ENCODE data around the gene ANP32A.
A peak's percentile ranks its signal among the peaks of the same experiment; 100 is the strongest.
"Not testable (repeated sequence)": the region's sequence is repeated elsewhere in the genome, so short reads cannot be mapped to it uniquely, and the experiment has no call there.

Gene ANP32A

GRCh38 chr15:68820295-68821189 is at the start of gene ANP32A:
TSS of gene ANP32A (minus strand) at chr15:68820895. CDS start at chr15:68820751, 144 bp downstream.
- H3K4me3 Mint-ChIP-seq: peak within 1 kb of the TSS; percentile 93

GRCh38 chr15:68868296-68868695 is 47.6 kb upstream of the ANP32A start:
- Mint-ChIP-seq H3K4me1 (ENCODE audit: low read depth) (no peaks in the 10 kb centered on the region), H3K9me3 (ENCODE audit: low read depth) (peaks cover 7% of the 10 kb centered on the region), H3K27me3 (no peaks in the 10 kb centered on the region), H3K36me3 (peaks cover 3% of the 10 kb centered on the region), H3K4me3 (no peak overlapping the region), H3K27ac (no peak overlapping the region)

More at GRCh38 chr15:68820295-68821189, at the start of gene ANP32A:
- no peaks in the 10 kb centered on the region for H3K27me3 Mint-ChIP-seq
- H3K36me3 Mint-ChIP-seq: peaks cover 3% of the 10 kb centered on the region
- H3K27ac Mint-ChIP-seq: peak within 1 kb of the TSS; percentile 100
- H3K4me1 Mint-ChIP-seq (ENCODE audit: low read depth): peaks cover 37% of the 10 kb centered on the region
- no peaks in the 10 kb centered on the region for H3K9me3 Mint-ChIP-seq (ENCODE audit: low read depth)

- no peak overlapping the region for H3K27ac Mint-ChIP-seq
- H3K4me1 Mint-ChIP-seq (ENCODE audit: low read depth): no peaks in the 10 kb centered on the region
Observed at GRCh38 chr15:68862415-68862814, 41.7 kb upstream of the ANP32A start.

DNA sequence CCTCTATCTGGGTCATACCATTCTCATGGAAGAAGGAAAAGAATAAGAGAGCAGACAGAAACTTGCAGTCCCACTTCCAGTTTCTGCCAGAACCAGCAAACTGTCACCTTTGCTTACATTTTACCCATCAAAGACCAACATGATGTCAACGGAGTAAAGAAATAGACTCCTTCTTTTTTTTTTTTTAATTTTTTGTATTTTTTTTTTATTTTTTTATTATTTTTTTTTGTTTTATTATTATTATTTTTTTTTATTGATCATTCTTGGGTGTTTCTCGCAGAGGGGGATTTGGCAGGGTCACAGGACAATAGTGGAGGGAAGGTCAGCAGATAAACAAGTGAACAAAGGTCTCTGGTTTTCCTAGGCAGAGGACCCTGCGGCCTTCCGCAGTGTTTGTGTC is 38.0 kb upstream of the ANP32A start:
- peaks cover 12% of the 10 kb centered on the region for H3K9me3 Mint-ChIP-seq (ENCODE audit: low read depth)
- peaks cover 11% of the 10 kb centered on the region for H3K36me3 Mint-ChIP-seq
- H3K4me1 Mint-ChIP-seq (ENCODE audit: low read depth); H3K27me3 Mint-ChIP-seq; H3K27ac Mint-ChIP-seq; H3K4me3 Mint-ChIP-seq: not testable (repeated sequence)

More at GRCh38 chr15:68862415-68862814, 41.7 kb upstream of the ANP32A start:
- H3K9me3 Mint-ChIP-seq (ENCODE audit: low read depth): peaks cover 7% of the 10 kb centered on the region
- H3K27me3 Mint-ChIP-seq: no peaks in the 10 kb centered on the region
- peaks cover 3% of the 10 kb centered on the region for H3K36me3 Mint-ChIP-seq
- no peak overlapping the region for H3K4me3 Mint-ChIP-seq

DNA sequence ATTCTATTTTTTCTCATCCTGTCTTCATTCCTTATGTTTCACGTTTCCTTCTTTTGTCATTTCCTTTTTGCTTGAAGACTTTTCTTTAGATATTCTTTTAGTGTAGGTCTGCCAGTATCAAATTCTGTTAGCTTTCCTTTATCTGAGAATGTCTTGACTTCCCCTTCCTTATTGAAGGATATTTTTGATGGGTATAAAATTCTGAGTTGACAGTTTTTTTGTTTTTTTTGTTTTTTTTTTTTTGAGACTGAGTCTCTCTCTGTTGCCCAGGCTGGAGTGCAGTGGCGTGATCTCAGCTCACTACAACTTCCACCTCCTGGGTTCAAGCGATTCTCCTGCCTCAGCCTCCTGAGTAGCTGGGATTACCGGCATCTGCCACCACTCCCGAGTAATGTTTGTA is 36.7 kb upstream of the ANP32A start:
- not testable (repeated sequence) for H3K4me3 Mint-ChIP-seq; H3K27me3 Mint-ChIP-seq; H3K4me1 Mint-ChIP-seq (ENCODE audit: low read depth); H3K27ac Mint-ChIP-seq
- Mint-ChIP-seq H3K9me3 (ENCODE audit: low read depth) (peaks cover 12% of the 10 kb centered on the region), H3K36me3 (peaks cover 11% of the 10 kb centered on the region)

- H3K4me3 Mint-ChIP-seq: no peak overlapping the region
- H3K9me3 Mint-ChIP-seq (ENCODE audit: low read depth): peaks cover 11% of the 10 kb centered on the region
- no peaks in the 10 kb centered on the region for H3K4me1 Mint-ChIP-seq (ENCODE audit: low read depth)
- H3K36me3 Mint-ChIP-seq: peaks cover 11% of the 10 kb centered on the region
- no peak overlapping the region for H3K27ac Mint-ChIP-seq
- peaks cover 5% of the 10 kb centered on the region for H3K27me3 Mint-ChIP-seq
Observed at GRCh38 chr15:68852461-68852860, 31.8 kb upstream of the ANP32A start.

DNA sequence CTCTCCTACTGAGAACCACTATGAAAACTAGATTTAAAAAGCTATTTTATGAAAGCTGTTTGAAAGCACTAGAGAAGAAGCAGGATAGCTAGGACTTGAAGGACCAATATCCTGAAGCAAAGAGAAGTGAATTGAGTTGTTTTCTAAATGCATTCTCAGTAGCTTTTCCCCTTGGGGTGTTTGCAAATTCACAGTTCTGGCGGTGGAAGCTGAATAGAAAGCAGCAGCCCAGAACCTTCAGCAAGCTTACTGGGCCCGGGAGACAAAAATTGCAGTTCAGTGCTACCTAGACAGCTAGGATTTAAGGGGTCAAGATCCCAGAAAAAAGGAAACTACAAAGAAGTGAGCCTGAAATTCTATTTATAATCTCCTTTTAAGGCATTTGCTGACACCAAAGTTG is 31.3 kb upstream of the ANP32A start:
- Mint-ChIP-seq H3K9me3 (ENCODE audit: low read depth) (peaks cover 7% of the 10 kb centered on the region), H3K4me1 (ENCODE audit: low read depth) (no peaks in the 10 kb centered on the region), H3K4me3 (no peak overlapping the region), H3K27ac (no peak overlapping the region), H3K27me3 (peaks cover 5% of the 10 kb centered on the region), H3K36me3 (peaks cover 7% of the 10 kb centered on the region)

GRCh38 chr15:68849497-68849896 is 28.8 kb upstream of the ANP32A start:
- Mint-ChIP-seq H3K4me1 (ENCODE audit: low read depth) (no peaks in the 10 kb centered on the region), H3K36me3 (no peaks in the 10 kb centered on the region), H3K27me3 (peaks cover 16% of the 10 kb centered on the region), H3K27ac (no peak overlapping the region), H3K9me3 (ENCODE audit: low read depth) (no peaks in the 10 kb centered on the region), H3K4me3 (no peak overlapping the region)

DNA sequence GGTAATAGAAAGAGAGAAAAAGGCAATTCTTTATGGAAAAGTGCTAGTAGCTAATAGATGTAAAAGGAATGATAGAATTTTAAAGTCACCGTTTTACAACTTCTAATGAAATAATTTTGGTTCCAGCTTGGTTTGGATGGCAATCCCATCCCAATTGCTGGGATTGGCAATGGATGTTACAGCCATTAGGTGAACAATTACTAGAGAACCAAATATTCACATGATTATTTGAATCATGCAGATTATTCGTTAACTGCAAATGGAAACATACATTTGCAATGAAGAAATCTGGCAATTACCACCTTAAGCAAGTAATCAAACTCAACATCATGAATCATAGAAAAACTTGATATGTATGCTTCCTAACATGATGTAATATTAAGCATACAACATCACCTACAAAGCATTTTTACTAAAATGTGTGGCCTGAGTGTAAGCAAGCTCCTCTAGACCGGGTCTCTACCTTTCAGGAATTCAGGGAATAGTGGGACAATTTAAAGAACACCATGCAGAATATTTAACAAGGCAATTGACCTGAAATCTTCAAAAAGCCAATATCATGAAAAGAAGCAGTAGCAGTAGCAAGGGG is 26.2 kb upstream of the ANP32A start:
- Mint-ChIP-seq H3K4me1 (ENCODE audit: low read depth) (peaks cover 10% of the 10 kb centered on the region), H3K27me3 (peaks cover 28% of the 10 kb centered on the region), H3K9me3 (ENCODE audit: low read depth) (no peaks in the 10 kb centered on the region), H3K36me3 (no peaks in the 10 kb centered on the region), H3K4me3 (no peak overlapping the region), H3K27ac (no peak overlapping the region)

DNA sequence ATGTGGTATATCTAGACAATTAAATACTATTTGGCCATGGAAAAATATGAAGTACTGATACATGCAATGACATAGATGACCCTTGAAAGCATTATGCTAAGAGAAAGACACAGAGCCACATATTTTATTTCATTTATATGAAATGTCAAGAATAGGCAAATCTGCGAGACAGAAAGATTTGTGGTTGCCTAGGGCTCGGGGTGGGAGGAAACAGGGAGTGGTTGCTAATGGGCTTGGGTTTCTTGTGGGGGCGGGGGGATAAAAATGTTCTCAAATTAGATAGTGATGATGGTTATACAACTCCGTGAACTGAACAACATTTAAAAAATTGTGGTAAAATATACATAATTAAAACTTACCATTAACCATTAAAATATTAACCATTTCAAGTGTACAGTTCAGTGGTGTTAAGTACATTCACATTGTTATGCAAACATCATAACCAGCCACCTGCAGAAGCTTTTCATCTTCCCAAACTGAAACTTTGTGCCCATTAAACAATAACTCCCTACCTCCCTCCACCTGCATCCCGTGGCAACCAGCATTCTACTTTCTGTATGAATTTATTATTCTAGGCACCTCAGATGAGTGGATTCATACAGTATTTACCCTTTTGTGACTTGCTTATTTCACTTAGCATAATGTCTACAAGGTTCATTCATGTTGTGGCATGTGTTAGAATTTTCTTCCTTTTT is 24.3 kb upstream of the ANP32A start:
- H3K4me1 Mint-ChIP-seq (ENCODE audit: low read depth): peaks cover 10% of the 10 kb centered on the region
- H3K4me3 Mint-ChIP-seq: no peak overlapping the region
- H3K36me3 Mint-ChIP-seq: no peaks in the 10 kb centered on the region
- H3K27ac Mint-ChIP-seq: no peak overlapping the region
- H3K27me3 Mint-ChIP-seq: peaks cover 32% of the 10 kb centered on the region
- H3K9me3 Mint-ChIP-seq (ENCODE audit: low read depth): no peaks in the 10 kb centered on the region

GRCh38 chr15:68843425-68844311 is 23.0 kb upstream of the ANP32A start:
- no peaks in the 10 kb centered on the region for H3K9me3 Mint-ChIP-seq (ENCODE audit: low read depth)
- no peak overlapping the region for H3K27ac Mint-ChIP-seq
- peaks cover 10% of the 10 kb centered on the region for H3K4me1 Mint-ChIP-seq (ENCODE audit: low read depth)
- peak overlapping the region; percentile 73 for H3K4me3 Mint-ChIP-seq
- no peaks in the 10 kb centered on the region for H3K36me3 Mint-ChIP-seq
- H3K27me3 Mint-ChIP-seq: peaks cover 38% of the 10 kb centered on the region

GRCh38 chr15:68842958-68843357 is 22.3 kb upstream of the ANP32A start:
- no peak overlapping the region for H3K4me3 Mint-ChIP-seq

DNA sequence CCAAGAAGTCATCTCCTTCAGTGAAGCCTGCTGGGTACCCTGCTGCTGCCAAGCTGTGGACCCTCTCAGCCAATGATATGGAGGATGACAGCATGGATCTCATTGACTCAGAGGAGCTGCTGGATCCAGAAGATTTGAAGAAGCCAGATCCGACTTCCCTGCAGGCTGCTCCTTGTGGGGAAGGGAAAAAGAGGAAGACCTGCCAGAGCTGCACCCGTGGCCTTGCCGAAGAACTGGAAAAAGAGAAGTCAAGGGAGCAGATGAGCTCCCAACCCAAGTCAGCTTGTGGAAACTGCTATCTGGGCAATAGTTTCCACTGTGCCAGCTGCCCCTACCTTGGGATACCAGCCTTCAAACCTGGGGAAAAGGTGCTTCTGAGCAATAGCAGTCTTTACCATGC is 13.7 kb upstream of the ANP32A start:
- peaks cover 6% of the 10 kb centered on the region for H3K27me3 Mint-ChIP-seq
- no peak overlapping the region for H3K4me3 Mint-ChIP-seq
- peaks cover 21% of the 10 kb centered on the region for H3K4me1 Mint-ChIP-seq (ENCODE audit: low read depth)
- peaks cover 8% of the 10 kb centered on the region for H3K9me3 Mint-ChIP-seq (ENCODE audit: low read depth)
- H3K27ac Mint-ChIP-seq: no peak overlapping the region
- H3K36me3 Mint-ChIP-seq: peaks cover 6% of the 10 kb centered on the region

More at GRCh38 chr15:68842958-68843357, 22.3 kb upstream of the ANP32A start:
- Mint-ChIP-seq H3K4me1 (ENCODE audit: low read depth) (peaks cover 10% of the 10 kb centered on the region), H3K9me3 (ENCODE audit: low read depth) (no peaks in the 10 kb centered on the region), H3K27ac (no peak overlapping the region), H3K36me3 (no peaks in the 10 kb centered on the region), H3K27me3 (peaks cover 38% of the 10 kb centered on the region)

DNA sequence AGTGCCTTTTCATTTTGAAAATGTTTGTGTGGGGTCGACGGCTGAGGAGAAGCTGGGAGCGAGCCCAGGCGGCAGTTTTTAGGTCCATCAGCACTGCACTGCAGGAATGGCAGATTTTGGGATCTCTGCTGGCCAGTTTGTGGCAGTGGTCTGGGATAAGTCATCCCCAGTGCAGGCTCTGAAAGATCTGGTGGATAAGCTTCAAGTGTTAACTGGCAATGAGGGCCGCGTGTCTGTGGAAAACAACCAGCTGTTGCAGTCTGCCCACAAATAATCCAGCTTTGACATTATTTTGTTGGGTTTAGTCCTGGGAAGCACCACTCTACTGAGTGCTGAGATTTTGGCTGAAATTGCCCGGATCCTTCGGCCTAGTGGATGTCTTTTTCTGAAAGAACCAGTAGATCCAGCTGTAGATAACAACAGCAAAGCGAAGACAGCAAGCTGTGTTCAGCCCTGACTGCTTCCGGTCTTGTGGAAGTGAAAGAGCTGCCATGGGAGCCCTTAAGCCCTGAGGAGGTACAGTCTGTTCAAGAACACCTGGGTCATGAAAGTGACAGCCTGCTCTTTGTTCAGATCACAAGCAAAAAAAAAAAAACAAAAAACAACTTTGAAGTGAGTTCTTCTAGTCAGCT is 13.1 kb upstream of the ANP32A start:
- peaks cover 6% of the 10 kb centered on the region for H3K36me3 Mint-ChIP-seq
- peaks cover 4% of the 10 kb centered on the region for H3K27me3 Mint-ChIP-seq
- peaks cover 8% of the 10 kb centered on the region for H3K9me3 Mint-ChIP-seq (ENCODE audit: low read depth)
- H3K4me1 Mint-ChIP-seq (ENCODE audit: low read depth): peaks cover 23% of the 10 kb centered on the region
- no peak overlapping the region for H3K4me3 Mint-ChIP-seq
- H3K27ac Mint-ChIP-seq: no peak overlapping the region
